B cell (primary cell): Measurements from ENCODE around the gene RPH3AL.

ENCODE experiments used
- CTCF ChIP-seq: fragments of 200-600 bp; IDR thresholded peaks from one replicate; pipeline ENCODE4 v1.8.0; 2022; ENCODE audit warnings: antibody characterized with exemption, mild to moderate bottlenecking
- EZH2 ChIP-seq: IDR thresholded peaks from 2 replicates; pipeline ENCODE4 v1.6.1; 2012; ENCODE audit warnings: borderline replicate concordance, low read depth, mild to moderate bottlenecking, moderate library complexity, low read length; ENCODE audit not compliant: insufficient read depth, poor library complexity, severe bottlenecking

GRCh38 chr17:247767-248166 is 104.8 kb downstream of the RPH3AL start:
- TF ChIP-seq CTCF (no peak), EZH2 (no peak)
